Glomerular visceral epithelial cell (primary cell): ENCODE measurements around the gene NOC4L.
A peak's percentile ranks its signal among the peaks of the same experiment; 100 is the strongest.
"Not testable (repeated sequence)": the region's sequence is repeated elsewhere in the genome, so short reads cannot be mapped to it uniquely, and the experiment has no call there.

Experiments used
- DNase-seq: peaks from one replicate; pipeline ENCODE4 v3.0.0-alpha.2; 2016; ENCODE audit errors: extremely low spot score

The NOC4L gene

DNA sequence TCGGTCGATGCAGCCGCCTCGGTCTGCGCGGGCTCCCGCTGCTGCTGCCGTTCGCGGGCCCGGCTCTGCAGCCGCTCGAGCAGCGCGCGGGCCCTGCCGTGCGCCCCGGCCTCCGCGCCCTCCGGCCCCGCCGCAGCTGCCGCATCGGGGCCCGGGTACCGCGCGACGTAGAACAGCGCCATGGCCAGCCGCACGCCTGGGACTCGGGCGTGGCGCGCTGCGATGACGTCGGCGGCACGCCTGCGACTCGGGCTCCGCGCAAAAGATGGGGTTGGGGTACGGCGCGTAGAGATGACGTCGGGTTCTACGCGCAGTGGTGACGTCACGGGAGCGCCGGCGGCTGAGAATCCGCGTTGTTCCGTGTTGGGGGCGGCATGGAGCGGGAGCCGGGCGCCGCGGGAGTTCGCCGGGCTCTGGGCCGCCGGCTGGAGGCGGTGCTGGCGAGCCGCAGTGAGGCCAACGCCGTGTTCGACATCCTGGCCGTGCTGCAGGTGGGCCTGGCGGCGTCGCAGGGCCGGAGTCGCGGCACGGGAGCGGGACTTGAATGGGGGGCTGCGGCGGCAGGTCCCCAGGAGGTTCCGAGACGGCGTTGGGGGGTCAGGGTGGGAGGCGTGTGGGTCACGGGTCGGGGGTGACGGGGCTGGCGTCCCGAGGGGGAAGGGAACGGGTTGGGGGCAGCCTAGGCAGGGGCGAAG, at the start of gene NOC4L, which contains the start of gene DDX51:
TSS of gene NOC4L (plus strand) at position 343 of the 695 bp plus-strand sequence. CDS start at position 375, 32 bp downstream.
TSS of gene DDX51 (minus strand) at position 205 of the 695 bp plus-strand sequence. CDS start at position 182, 23 bp downstream.
- peak; percentile 90 for DNase-seq

DNA sequence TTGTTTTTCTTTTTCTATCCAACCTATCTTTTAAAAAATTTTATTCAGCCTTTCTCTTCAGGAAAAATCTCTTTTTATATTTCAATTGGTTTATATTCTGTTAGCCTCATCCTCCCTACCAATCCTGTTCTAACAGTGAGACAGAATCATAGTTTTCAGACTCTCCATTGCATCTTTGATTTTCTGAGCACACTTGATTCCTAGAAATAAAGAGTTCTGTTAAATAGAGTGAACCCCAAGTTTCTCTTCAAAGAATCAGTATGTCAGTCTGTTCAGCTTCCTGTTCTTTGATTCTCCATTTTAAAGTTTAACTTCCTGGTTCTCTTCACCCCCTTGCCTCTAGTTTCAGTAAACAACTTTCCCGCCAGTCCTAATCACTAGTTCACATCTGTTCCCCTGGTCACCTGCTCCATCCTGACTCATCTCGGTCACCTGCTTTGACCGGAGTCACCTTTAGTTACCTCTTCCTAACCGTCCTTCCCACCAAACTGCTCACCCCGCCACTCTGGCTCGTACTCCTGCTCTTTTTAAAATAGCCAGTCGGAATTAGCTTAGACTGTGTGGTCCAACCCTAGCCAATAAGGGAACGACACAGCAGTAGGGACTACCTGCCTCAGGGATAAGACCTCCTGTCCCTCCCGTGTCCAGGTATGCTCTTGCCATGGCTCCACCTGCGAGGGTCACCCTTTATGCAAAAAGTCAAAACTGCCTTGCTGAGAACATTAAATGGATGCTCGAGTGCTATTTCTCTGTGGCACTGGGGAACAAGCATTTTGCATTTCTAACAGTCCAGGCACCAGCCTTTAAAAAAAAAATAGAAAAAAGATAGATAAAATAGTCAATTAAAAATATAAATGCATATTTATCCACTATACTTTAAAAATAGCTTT, 48.5 kb upstream of the NOC4L start:
- no peak for DNase-seq

GRCh38 chr12:132099739-132100138, 44.5 kb upstream of the NOC4L start:
- no peak for DNase-seq

DNA sequence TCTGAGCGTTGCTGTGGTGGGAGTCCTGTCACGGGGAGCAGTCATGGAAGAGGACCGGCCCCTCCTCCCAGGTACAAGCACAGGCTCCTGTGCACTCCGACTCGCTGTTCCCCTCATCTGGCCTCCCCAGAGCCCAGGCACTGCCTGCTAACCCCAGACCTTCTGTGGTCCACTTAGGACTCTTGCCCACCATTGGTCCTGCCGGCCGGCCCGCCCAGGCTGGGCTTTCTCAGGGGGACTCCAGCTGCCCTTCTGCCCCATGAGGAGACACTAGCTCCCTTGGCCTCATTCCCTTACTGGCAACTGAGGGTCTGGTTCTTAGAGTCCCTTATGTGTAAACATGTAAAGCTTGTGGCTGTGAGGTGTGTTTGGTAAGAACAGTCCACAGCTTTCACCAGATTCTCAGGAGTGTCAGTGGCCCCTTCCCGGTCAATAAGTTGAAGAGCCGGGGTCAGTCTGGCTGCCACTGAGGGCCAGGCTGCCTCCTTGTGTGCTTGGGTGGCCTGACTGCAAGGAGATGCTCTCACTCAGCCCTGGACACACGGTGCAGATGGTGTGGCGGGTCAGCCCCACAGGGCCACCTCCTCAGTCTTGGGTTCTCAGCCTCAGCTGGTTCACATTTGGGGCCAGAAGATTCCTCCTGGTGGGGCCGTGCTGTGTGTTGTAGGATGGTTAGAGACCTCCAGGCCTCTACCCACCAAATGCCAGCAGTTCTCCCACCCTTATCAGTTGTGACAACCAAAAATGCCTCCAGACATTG, 43.8 kb upstream of the NOC4L start:
- no peak for DNase-seq

- DNase-seq = no peak
Observed at GRCh38 chr12:132102297-132102696, 42.0 kb upstream of the NOC4L start.

DNA sequence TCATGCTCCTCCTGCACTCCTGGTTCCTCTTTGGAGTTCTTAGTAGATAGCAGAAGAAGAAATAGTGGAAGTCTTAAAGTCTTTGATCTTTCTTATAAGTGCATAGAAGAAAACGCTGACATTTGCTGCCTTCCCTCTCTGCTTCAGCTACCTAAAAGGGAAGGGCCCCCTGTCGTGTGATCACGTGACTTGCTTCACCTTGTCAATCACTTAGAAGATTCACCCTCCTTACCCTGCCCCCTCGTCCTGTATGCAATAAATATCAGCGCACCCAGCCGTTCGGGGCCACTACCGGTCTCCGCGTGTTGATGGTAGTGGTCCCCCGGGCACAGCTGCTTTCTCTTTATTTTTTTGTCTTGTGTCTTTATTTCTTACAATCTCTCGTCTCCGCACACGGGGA, 41.2 kb upstream of the NOC4L start:
- not testable (repeated sequence) for DNase-seq

- DNase-seq = no peak
Observed at GRCh38 chr12:132103542-132104308, 40.5 kb upstream of the NOC4L start.

- no peak for DNase-seq
Observed at GRCh38 chr12:132105467-132105866, 38.8 kb upstream of the NOC4L start.

DNA sequence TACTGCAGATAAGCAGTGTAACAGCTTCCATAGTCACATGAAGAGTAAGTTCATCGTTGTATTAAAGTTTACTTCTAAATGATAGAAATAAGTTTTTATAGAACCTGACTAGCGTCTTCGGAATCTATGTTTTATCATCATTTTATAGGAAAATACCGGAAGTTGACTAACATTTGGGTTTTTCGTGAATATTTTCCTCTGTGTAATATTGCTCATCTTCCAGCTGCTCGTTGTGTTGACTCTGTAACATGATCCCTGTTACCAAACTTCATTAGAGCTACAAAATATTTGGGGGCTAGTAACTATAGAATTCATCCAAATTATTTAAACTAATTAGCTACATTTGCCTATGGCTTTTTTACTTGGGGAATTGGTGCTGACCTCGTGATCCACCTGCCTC, 37.3 kb upstream of the NOC4L start:
- no peak for DNase-seq

DNA sequence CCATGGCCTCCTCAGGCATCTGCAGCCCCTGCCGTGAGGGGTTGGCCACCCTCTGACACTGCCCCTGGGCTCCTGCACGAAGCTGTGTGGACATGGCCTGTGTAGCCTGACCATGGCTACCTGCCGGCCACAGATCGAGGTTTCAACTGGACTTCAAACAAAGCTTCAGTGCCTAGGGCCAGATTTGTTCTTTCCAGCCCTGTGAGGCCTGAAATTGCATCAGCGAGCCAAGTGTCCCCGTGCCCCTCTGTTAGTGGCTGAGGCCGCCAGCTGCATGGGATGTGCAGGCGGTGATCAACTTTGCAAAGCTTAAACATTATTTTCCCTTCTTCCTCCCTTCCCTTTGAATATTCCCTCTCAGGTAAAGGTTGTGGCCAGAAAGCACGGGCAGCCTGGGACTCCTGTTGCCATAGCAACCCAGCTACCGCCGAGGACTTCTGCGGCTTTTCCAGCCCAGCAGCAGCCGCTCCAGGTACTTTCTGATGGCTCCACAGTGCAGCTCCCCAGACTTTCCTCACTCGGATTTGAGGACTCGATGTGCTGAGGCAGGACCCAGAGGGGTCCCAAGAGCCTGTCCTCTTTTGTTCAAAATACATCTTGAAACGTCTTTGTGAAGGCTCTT, 35.9 kb upstream of the NOC4L start:
- no peak for DNase-seq

DNA sequence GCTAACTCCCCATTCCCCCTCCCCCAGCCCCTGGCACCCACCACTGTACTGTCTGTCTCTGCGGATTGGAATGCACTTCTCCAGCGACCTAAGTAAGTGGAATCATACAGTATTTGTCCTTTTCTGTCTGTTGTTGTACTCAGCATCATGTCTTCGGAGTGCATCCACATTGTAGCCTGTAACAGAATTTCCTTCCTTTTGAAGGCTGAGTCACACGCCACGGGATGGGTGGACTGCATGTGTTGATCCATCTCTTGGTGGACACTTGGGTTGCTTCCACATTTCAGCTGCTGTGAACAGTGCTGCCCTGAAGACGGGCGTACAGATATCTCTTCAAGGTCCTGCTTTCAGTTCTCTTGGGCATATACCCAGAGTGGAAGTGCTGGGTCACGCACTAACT, 34.5 kb upstream of the NOC4L start:
- DNase-seq = no peak

DNA sequence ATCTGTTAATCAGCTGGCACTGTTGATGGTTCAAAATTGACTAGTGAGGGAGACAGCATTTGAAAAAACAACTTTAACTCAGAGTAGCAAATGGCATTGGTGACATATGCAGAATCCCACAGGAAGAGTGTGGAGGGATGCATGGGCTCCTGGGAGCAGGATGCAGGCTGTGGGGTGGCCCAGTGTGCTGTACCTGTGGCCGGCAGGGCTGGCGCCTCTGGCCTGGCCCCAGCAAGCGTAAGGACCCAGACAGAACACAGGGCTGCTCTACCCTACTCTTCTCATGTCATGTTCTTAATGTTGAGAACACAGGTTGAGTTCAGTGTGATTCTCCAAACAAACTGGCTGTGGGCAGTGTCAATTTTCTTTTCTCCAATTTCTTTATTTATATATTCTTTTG, 33.6 kb upstream of the NOC4L start:
- no peak for DNase-seq

DNA sequence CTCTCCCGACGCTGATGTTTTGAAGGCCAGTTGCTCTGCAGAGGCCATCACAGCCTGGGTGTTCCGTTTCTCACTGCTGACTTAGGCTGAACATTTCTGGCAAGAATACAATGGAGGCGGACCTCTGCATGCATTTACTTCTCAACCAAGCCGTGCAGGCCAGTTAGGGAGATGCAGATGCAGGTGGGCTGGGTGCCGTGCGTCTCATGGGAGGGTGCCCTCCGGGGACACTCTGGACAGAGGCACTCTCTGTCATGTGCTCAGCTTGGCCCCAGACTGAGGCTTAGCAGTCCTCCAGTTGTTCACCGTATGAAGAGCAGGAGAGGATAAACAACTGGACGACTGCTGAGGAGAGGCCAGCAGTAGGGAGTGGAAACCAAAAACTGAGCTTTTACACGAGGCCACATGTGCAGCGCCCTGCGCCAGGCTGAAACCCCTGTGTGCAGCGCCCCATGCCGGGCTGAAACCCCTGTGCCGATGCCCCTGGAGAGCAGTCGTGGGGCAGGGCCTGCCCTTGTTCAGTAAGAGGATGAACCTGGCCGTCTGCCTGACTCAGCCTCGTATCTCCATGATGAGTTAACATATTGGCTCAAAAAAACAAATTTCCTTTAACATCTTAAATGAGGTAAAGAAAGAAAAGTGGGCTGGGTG, 32.5 kb upstream of the NOC4L start:
- no peak for DNase-seq

- no peak for DNase-seq
Observed at GRCh38 chr12:132114667-132115066, 29.6 kb upstream of the NOC4L start.

DNA sequence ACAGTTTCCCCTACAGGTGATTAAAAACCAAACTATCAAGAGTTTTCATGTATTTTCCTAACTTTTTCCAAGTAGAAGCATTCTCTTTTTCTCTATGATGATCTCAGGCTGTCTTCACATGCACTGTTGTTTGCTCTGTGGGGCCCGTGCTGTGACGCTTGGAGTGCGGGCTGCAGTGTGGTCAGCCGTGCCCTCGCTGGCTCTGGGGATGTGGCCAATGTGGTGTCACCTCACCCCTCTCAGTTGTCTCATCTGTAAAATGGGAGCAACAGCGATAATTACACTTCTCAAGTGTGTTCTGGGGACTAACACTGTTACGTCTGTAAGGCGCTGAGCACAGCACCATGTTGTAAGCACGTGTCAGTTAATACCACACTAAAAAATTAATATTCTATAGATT, 28.8 kb upstream of the NOC4L start:
- no peak for DNase-seq

DNA sequence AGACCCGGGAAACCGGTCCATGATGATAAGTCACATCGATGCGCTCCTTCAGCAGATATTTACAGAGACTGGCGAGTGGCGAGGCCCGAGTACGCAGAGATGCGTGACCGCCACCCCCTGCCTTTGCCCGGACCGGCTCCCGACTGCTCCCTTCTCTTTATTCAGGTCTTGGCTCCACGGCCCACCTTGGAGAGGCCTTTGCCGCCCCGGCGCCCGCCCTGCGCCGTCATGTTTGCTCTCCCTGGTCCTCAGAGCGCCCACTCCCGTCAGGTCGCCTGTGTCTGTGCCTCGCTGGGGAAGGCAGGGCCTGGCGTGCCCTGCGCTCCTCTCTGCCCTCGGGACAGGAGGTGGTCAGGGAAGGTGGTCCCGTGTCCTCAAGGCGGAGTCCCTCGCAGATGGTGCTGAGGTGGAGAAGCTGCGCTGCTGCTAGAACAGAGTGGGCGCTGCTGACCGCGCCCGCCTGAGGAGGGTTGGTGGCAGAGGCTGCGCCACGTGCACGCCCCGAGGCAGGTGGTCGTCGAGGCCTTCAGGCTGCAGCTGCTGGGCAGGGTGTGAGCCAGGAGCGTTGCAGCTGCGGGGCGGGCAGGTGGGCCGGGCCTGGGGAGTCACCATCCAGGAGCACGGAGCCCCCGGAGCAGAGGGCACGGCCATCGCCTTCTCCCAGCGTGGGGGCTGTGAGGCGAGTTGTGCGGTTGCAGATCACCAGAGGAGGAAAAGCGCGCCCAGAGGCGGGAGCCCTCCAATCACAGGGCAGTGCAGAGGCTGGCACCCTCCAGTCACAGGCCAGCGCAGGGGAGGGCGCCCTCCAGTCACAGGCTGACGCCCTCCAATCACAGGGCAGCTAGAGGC, 27.3 kb upstream of the NOC4L start:
- DNase-seq = no peak

DNA sequence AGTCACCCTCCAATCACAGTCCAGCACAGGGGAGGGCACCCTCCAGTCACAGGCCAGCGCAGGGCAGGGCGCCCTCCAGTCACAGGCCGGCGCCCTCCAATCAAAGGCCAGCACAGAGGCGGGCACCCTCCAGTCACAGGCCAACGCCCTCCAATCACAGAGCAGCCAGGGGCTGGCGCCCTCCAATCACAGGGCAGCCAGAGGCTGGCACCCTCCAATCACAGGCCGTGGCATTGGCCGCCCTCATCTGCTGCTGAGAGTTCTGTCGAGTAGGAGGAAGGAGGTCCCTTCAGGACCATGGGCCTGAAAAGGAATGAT, 26.7 kb upstream of the NOC4L start:
- no peak for DNase-seq

DNA sequence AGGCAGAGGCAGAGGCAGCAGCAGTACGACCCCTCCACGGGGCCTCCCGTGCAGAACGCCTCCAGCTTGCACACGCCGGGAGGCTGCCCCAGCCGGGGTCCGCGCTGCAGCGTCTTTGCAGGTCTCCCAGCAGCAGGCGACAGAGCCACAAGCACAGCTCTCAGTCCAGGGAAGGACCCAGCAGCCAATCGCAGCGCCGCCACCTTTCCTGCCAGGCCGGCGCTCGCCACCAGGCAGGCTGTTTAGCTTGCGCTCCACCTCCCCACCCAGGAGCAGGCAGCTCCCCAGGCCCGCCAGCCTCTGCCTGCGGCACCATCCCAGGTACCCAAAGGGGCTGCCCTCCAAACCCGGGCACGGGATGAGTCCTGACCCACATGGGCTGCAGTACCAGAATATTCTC, 25.4 kb upstream of the NOC4L start:
- DNase-seq = no peak

DNA sequence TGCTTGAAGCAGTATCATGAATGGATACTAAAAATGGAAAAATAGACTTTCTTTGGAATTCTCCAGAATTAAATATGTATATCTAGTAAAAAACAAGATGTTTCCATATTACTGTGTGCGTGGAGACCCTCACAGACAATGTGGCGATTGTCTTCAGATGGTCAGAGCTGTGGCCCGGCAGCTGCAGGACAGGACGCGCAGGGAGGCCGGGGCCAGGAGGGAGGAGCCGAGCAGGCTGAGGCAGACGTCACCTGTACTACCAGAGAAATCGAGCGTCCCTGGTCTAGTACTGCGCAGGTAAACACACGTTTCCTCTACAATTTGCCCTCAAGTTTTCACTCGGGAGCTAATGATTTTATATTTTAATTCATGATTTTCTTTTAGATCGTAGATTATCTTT, 23.0 kb upstream of the NOC4L start:
- no peak for DNase-seq
